B cell (primary cell): ENCODE data around the gene SEC61B. TPM values are rescaled to one million over a fixed set of nuclear protein-coding genes. Genes with fewer than 3 reads are reported as not detected.

Experiments used
- ATAC-seq: fragments of 200-7000 bp; cut with Tn5 transposase; one replicate; pipeline ENCODE4 v1.10.0; 2021; ENCODE audit warnings: low read depth, mild to moderate bottlenecking, moderate number of reproducible peaks, moderate library complexity
- CTCF ChIA-PET: fragments of 350-600 bp; sonication (Branson Sonifier 250); formaldehyde crosslinking; loops from one replicate; lab custom pipeline; 2021; ENCODE audit warnings: antibody characterized with exemption, inconsistent platforms; lab: Charles Lee
- POLR2A ChIA-PET: fragments of 350-600 bp; sonication (Branson Sonifier 250); formaldehyde crosslinking; loops from one replicate; lab custom pipeline; 2021; ENCODE audit warnings: antibody characterized with exemption; lab: Charles Lee
- DNase-seq: peaks from one replicate; pipeline ENCODE4 v3.0.0; 2013
- H2AFZ ChIP-seq: 2 replicates; pipeline ENCODE4 v1.6.1; 2012; ENCODE audit warnings: mild to moderate bottlenecking, low read depth, low read length; ENCODE audit not compliant: insufficient read depth, poor library complexity, severe bottlenecking
- H3K27ac ChIP-seq, 2 donors: 1 replicate in 1 of 2; 2 replicates in 1 of 2; pipeline ENCODE4 v1.5.1; 2012 to 2013; ENCODE audit warnings: low read length in 2 of 2, mild to moderate bottlenecking in 2 of 2, moderate library complexity in 1 of 2
- H3K27me3 ChIP-seq, 4 experiments: fragments of 200-600 bp in 1 of 4; sonication (generic) in 1 of 4; replicated peaks in 1 of 4; 1 replicate in 2 of 4; 2 replicates in 2 of 4; pipeline versions ENCODE4 v1.6.1 to v1.7.0; 2013 to 2016; ENCODE audit warnings: low read length in 3 of 4, mild to moderate bottlenecking in 2 of 4, mixed read lengths in 1 of 4, moderate library complexity in 1 of 4; ENCODE audit not compliant: insufficient read depth in 4 of 4, control insufficient read depth in 3 of 4; ENCODE audit errors: control extremely low read depth in 1 of 4
- H3K36me3 ChIP-seq, 2 experiments: replicated peaks in 1 of 2; 1 replicate in 1 of 2; 2 replicates in 1 of 2; pipeline versions ENCODE4 v1.6.1 to v1.7.1; 2013; ENCODE audit warnings: low read length in 1 of 2; ENCODE audit not compliant: insufficient read depth in 2 of 2, control insufficient read depth in 1 of 2; ENCODE audit errors: control extremely low read depth in 1 of 2, extremely low read depth in 1 of 2
- H3K4me1 ChIP-seq, 2 donors: fragments of 200-600 bp in 1 of 2; sonication (generic) in 1 of 2; 1 replicate in 1 of 2; 2 replicates in 1 of 2; pipeline versions ENCODE4 v1.5.1 to v1.6.1; 2013 to 2017; ENCODE audit warnings: low read length in 2 of 2; ENCODE audit not compliant: control insufficient read depth in 2 of 2, insufficient read depth in 2 of 2
- H3K4me2 ChIP-seq: replicated peaks from 2 replicates; pipeline ENCODE3; 2012; ENCODE audit warnings: mild to moderate bottlenecking, low read depth, low read length; ENCODE audit not compliant: poor library complexity, severe bottlenecking
- H3K4me3 ChIP-seq, 5 experiments: fragments of 200-600 bp in 1 of 5; sonication (generic) in 1 of 5; 1 replicate in 3 of 5; 2 replicates in 2 of 5; pipeline versions ENCODE4 v1.5.1 to v1.7.0; 2011 to 2016; ENCODE audit warnings: low read length in 4 of 5, mild to moderate bottlenecking in 4 of 5, low read depth in 2 of 5, control low read depth in 1 of 5, moderate library complexity in 1 of 5; ENCODE audit not compliant: insufficient read depth in 1 of 5; ENCODE audit errors: control extremely low read depth in 1 of 5, extremely low read depth in 1 of 5
- H3K79me2 ChIP-seq: fragments of 200-600 bp; sonication (generic); one replicate; pipeline ENCODE4 v1.6.0; 2016; ENCODE audit warnings: low read length; ENCODE audit not compliant: control insufficient read depth, insufficient read depth
- H3K9ac ChIP-seq: fragments of 200-600 bp; sonication (generic); 2 replicates; pipeline ENCODE4 v1.6.1; 2017; ENCODE audit warnings: mild to moderate bottlenecking, low read length, moderate library complexity
- H3K9me3 ChIP-seq, 3 donors: one replicate each; pipeline versions ENCODE4 v1.6.1 to v1.7.1; 2013; ENCODE audit warnings: low read length in 2 of 3; ENCODE audit not compliant: control insufficient read depth in 2 of 3, insufficient read depth in 1 of 3; ENCODE audit errors: control extremely low read depth in 1 of 3
- H4K20me1 ChIP-seq: 2 replicates; pipeline ENCODE4 v1.6.0; 2012; ENCODE audit warnings: mild to moderate bottlenecking, low read length; ENCODE audit not compliant: insufficient read depth, control insufficient read depth, poor library complexity, severe bottlenecking
- H3K27ac Mint-ChIP-seq: one replicate; pipeline ENCODE4 v1.8.0; 2021; ENCODE audit warnings: mixed read lengths
- H3K27me3 Mint-ChIP-seq: one replicate; pipeline ENCODE4 v1.8.0; 2021; ENCODE audit warnings: mixed read lengths
- H3K4me1 Mint-ChIP-seq: one replicate; pipeline ENCODE4 v1.8.0; 2021; ENCODE audit warnings: mixed read lengths
- H3K4me3 Mint-ChIP-seq: one replicate; pipeline ENCODE4 v1.8.0; 2021; ENCODE audit warnings: mixed read lengths
- H3K9me3 Mint-ChIP-seq: one replicate; pipeline ENCODE4 v1.8.0; 2022; ENCODE audit warnings: mixed read lengths; ENCODE audit not compliant: insufficient read depth
- CTCF ChIP-seq: fragments of 200-600 bp; IDR thresholded peaks from one replicate; pipeline ENCODE4 v1.8.0; 2022; ENCODE audit warnings: antibody characterized with exemption, mild to moderate bottlenecking
- EZH2 ChIP-seq: IDR thresholded peaks from 2 replicates; pipeline ENCODE4 v1.6.1; 2012; ENCODE audit warnings: borderline replicate concordance, low read depth, mild to moderate bottlenecking, moderate library complexity, low read length; ENCODE audit not compliant: insufficient read depth, poor library complexity, severe bottlenecking
- WGBS: methylation state at CpG from one replicate; pipeline ENCODE4 v1.1.5; 2013; ENCODE audit warnings: missing lambda C conversion rate; ENCODE audit not compliant: insufficient coverage; 5-methylcytosine and 5-hydroxymethylcytosine counted together
- intact Hi-C: fragments of 100-400 bp; cut with micrococcal nuclease; formaldehyde crosslinking; loops from one replicate; pipeline ENCODE4 v1.10.0; 2022
- polyA plus RNA-seq: library from polyadenylated mRNA; depleted of rRNA; stranded (reverse); fragments of >200 nt; gene quantifications from 2 replicates; pipeline ENCODE4 v1.2.3, GENCODE V29; 2012
- total RNA-seq, 2 donors: library from RNA; stranded (reverse); fragments of 120-200 nt in 1 of 2; gene quantifications; 1 replicate in 1 of 2; 2 replicates in 1 of 2; pipeline versions ENCODE4 v1.2.3 to v1.2.4, GENCODE V29; 2013 to 2022

Gene SEC61B
- total and polyA plus RNA-seq, 2 donors (not counting 1 experiment from before 2014, with no cell fraction given), result 70.2 to 92.1 TPM

GRCh38 chr9:99190597-99191283 lies 31.3 kb upstream of the SEC61B start:
- Histone ChIP-seq H3K4me1 (peaks cover 24 to 30% of the 10 kb centered on the region in 2 donors), H2AFZ (no peak overlapping the region), H3K79me2 (no peaks in the 10 kb centered on the region), H3K9me3 (no peaks in the 10 kb centered on the region), H3K27me3 (no peaks in the 10 kb centered on the region), H3K9ac (no peak overlapping the region), H3K4me2 (no peak overlapping the region), H4K20me1 (no peaks in the 10 kb centered on the region), H3K4me3 (no peak overlapping the region), H3K36me3 (no peaks in the 10 kb centered on the region), H3K27ac (no peak overlapping the region)
- TF ChIP-seq CTCF (no peak), EZH2 (no peak)
- no peaks in the 10 kb centered on the region for H3K27me3 Mint-ChIP-seq
- DNase-seq, result no peak
- H3K9me3 Mint-ChIP-seq, result no peaks in the 10 kb centered on the region
- intact Hi-C loops, result no loop called here
- ATAC-seq, result no peak
- POLR2A ChIA-PET, result interaction anchor here (0.6 kb wide), 1 partner anchor 502 kb away, joined by 8 read pairs; no protein-coding TSS in a partner anchor
- CTCF ChIA-PET, result interaction anchor here (0.6 to 11.1 kb wide), 4 partner anchors 9 to 29 kb away, joined by 3 to 185 read pairs (median 4); no protein-coding TSS in a partner anchor
- H3K4me1 Mint-ChIP-seq, result peaks cover 39% of the 10 kb centered on the region
- 89% methylated on average over 2 of the region's 3 CpGs for WGBS
- H3K27ac Mint-ChIP-seq, result no peak overlapping the region
- H3K4me3 Mint-ChIP-seq, result no peak overlapping the region

DNA sequence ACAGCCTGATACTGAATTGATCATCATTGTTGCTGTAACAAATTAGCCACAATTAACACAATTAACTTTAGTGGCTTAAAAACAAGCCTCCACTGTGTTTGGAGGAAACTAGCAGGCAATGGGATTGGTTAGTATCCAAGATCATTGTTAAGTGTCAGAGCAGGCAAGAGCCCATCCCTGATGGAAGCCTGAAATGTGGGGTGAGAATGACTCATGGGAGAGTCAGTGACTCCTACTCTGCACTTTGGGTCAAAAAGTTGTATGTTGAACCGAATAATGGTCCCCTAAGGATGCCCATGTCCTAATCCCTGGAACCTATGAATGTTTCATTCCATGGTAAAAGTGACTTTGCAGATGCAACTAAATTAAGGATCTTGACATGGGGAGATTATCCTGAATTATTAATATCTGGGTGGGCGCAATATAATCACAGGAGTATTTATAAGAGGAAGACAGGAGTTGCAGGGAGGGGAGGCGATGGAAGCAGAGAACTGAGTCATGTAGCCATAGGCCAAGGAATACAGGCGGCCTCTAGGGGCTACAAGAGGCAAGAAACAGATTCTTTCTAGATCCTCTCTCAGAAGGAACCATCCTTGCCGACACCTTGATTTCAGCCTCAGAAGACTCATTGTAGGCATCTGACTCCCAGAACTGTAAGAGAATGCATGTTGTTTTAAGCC lies 29.2 kb upstream of the SEC61B start:
- no peaks in the 10 kb centered on the region for H3K36me3 ChIP-seq
- no peak overlapping the region for H3K4me3 ChIP-seq
- peaks cover 7 to 8% of the 10 kb centered on the region in 2 donors for H3K4me1 ChIP-seq
- H3K79me2 ChIP-seq, result no peaks in the 10 kb centered on the region
- ATAC-seq (no peak), DNase-seq (no peak)
- H3K4me1 Mint-ChIP-seq, result peaks cover 22% of the 10 kb centered on the region
- H3K27me3 ChIP-seq, result no peaks in the 10 kb centered on the region
- H3K27ac ChIP-seq, result no peak overlapping the region
- ChIA-PET CTCF (interaction anchor here (2.0 to 2.1 kb wide), 2 partner anchors 8 to 39 kb away, joined by 6 to 10 read pairs; no protein-coding TSS in a partner anchor), POLR2A (no interaction called here)
- H3K27ac Mint-ChIP-seq, result no peak overlapping the region
- no peak overlapping the region for H2AFZ ChIP-seq
- H3K4me3 Mint-ChIP-seq, result no peak overlapping the region
- no peak overlapping the region for H3K9ac ChIP-seq
- no peaks in the 10 kb centered on the region for H3K9me3 Mint-ChIP-seq
- H3K4me2 ChIP-seq, result no peak overlapping the region
- WGBS, result 91% methylated on average over 4 of the region's 5 CpGs
- TF ChIP-seq CTCF, result no peak
- no peak for TF ChIP-seq EZH2
- H4K20me1 ChIP-seq, result no peaks in the 10 kb centered on the region
- no peaks in the 10 kb centered on the region for H3K9me3 ChIP-seq
- no peaks in the 10 kb centered on the region for H3K27me3 Mint-ChIP-seq
- intact Hi-C loops, result no loop called here
